ENCODE measurements around the gene CORO1A.
"Not testable (repeated sequence)": the region's sequence is repeated elsewhere in the genome, so short reads cannot be mapped to it uniquely, and the experiment has no call there.

The CORO1A gene

DNA sequence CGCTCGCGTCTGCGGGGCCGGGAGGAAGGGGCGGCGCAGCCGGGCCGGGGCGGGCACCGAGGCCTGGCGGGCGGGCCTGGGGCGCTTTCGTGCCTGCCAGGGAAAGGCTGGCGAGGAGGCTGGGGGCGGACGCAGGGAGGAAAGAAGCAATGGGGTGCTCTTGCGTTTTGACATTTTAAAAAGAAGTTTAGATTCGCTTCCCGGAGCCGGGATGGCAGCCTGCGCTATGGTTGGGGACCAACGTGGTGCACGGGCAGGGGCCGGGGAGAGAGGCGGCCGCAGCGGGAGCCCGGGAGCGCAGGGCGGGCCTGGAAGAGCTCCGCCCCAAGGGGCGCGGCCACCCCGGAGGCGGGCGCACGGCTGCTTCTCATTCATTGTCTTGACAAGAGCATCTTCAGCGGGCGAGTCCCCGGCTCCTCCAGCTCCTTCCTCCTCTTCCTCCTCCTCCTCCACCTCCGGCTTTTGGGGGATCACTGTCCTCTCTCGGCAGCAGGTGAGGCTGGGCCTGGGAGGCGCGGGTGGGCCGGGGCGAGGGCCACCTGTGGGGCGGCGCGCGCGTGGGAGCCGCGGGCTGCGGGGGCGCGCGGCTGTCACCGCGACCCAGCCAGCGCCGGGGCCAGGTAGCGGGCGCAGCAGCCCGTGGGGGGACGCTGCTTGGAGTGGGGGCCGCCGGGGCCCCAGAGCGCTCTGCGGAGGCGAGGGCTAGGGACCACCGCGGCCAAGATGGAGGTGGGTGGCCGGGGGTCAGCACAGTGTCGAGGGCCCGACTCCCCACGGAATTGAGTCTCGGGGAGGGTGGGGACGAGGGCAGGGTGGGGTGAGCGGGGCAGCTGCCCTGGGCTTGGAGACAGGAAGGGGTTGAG is at the start of gene CORO1A:
Gene CORO1A (plus strand): TSS at position 370 of the 863 bp plus-strand sequence. CDS start 1,608 bp downstream, outside the sequence.
- no peak for DNase-seq

DNA sequence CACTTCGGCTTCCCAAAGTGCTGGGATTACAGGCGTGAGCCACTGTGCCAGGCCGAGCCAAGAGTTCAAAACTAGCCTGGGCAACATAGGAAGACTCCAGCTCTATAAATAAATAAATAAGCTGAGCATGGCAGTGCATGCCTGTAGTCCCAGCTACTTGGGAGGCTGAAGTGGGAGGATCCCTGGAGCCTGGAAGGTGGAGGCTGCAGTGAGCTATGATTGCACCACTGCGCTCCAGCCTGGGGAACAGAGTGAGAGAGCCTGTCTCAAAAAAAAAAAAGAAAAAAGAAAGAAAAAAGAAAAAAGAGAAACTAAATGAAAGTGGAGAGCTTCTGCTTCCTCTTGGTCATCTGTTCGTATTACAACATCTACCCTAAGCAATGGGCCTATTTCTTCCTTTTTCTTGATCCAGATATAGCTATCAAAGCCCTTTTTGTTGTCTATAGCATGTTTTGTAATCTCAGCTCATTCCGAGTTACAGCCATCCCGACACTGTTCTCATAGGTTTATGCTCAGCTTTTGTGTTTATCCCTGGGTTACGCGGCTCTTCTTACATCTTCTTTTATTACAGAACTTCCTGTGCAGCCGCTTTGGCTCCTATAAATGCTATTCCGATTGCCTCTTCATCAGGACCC is 46.3 kb upstream of the CORO1A start:
- no peak for DNase-seq

DNA sequence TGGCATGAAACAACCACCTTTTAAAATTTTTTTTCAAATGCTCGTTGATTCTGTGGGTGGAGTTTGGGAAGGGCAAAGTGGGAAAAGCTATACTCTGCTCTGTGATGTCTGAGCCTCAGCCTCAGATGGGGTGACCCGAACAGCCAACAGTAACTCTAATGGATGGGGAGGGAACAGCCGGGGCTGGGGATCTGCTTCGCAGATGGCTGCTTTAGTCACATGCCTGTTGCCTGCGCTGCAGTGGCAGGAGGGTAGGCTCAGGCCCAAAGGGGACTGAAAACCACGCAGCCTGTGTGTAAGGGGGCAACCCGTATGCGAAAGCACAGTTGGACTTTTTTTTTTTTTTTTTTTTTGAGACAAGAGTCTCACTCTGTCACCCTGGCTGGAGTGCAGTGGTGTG is 45.5 kb upstream of the CORO1A start:
- no peak for DNase-seq

DNA sequence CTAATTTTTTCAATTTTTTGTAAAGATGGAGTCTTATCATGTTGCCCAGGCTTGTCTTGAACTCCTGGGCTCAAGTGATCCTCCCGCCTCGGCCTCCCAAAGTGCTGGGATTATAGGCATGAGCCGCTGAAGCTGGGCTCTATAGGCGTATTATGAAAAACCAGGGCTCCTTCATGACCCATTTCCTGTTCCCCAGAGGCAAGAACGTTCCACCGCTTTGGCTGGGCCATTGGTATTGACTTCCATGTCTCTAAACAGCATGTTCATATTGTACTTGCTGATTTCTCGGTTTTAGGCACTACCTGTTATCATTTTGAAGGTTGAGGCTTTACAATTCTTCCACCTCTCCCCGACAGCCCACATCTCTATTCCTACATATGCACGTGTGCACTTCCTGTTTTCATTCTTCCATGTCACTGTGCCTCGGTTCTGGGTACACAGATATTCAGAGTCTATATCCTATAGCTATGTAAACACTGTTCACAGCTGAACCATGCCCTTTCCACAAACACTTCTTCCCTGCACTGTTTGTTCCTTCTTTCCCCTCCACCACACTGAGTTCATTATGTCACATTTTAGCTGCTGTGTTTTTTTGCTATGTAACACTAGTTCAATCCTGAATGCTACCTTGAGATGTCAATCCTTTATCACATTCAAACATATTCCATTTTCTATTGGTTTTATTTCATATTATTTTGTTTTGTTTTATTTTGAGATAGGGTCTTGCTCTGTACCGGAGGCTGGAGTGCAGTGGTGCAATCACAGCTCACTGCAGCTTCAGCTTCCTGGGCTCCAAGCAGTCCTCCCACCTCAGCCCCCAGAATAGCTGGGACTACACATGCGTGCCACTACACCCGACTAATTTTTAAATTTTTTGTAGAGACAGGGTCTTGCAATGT is 43.6 kb upstream of the CORO1A start:
- no peak for DNase-seq

DNA sequence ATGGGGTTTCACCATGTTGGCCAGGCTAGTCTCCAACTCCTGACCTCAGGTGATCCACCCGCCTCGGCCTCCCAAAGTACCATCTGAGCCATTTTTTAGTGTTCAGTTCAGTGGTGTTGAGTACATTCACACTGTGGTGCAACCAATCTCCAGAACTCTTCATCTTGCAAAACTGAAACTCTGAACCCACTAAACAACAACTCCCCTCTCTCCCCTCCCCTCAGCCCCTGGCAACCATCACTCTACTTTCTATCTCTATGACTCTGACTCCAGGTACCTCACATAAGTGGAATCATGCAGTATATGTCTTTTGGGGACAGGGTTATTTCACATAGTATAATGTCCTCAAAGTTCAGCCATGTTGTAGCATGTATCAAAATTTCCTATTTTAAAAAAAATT is 41.7 kb upstream of the CORO1A start:
- no peak for DNase-seq

DNA sequence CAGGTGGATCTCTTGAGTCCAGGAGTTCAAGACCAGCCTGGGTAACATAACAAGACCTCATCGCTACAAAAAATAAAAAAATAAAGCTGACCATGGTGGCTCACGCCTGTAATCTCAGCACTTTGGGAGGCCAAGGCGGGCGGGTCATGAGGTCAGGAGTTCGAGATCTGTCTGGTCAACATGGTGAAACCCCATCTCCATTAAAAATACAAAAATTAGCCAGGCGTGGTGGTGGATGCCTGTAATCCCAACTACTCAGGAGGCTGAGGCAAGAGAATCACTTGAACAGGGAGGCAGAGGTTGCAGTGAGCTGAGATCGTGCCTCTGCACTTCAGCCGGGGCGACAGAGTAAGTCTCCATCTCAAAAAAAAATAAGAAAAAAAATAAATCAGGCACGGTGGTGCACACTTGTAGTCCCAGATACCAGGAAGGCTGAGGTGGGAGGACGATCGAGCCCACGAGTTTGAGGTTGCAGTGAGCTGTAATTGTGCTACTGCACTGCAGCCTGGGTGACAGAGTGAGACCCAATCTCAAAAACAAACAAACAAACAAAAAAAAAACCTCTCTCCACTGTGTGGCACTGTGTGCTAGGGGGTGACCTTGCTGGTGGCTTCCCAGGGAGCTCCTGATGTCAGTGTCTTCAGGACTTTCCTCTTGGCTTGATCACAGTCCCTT is 40.6 kb upstream of the CORO1A start:
- DNase-seq: no peak

DNA sequence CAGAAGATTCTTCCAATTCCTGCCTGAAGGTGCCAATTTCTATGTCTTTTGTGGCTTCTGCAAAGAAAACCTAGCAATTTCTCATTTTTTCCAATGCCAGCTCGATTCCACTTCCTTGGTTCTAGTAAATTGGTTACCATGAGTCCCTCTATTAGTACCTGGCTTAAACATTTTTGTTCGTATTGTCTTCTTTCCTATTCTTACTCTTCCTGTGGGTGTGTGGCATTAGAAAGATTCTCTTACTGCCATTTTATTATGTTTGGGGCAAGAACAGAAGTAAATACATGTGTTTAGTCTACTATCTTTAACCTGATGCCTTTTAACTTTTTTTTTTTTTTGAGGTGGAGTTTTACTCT is 40.1 kb upstream of the CORO1A start:
- DNase-seq: no peak

DNA sequence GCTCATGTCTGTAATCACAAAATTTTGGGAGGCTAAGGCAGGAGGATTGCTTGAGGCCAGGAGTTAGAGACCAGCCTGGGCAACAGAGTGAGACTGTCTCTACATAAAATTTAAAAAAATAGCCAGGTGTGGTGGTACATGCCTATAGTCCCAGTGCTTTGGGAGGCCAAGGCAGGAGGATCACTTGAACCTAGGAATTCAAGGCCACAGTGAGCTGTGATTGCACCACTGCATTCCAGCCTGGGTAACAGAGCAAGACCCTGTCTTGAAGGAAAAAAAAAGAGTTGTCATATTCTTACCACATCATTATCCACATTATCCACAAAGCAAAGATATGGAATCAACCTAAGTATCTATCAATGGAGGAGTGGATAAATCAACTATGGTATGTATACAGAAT is 39.4 kb upstream of the CORO1A start:
- DNase-seq: no peak

DNA sequence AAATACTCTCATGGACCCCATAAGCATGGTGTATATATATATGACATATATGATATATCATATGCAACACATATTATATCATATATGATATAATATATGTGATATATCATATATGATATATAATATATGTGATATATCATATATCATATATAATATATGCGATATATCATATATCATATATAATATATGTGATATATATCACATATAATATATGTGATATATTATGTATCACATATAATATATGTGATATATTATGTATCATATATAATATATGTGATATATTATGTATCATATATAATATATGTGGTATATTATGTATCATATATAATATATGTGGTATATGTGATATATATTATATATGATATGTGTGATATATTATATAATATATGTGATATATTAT is 38.5 kb upstream of the CORO1A start:
- no peak for DNase-seq

DNA sequence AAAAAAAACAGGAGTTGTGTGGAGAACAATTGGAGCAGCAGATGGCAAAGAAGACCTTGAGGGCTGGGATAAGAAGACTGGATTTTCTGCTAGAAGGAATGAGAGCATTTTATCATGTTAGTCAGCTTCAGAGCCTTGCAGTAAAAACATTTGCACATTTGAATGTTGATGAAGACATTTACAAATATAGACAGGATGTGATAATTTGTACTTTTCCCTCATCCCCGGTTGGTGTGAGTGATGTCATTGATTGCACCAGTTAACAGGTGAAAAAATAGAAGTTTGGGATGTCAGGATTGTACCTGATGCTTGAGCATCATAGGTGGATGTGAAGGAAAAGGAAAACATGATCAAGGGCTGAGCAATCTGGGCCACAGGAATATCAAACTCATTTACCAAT is 37.7 kb upstream of the CORO1A start:
- DNase-seq: no peak

DNA sequence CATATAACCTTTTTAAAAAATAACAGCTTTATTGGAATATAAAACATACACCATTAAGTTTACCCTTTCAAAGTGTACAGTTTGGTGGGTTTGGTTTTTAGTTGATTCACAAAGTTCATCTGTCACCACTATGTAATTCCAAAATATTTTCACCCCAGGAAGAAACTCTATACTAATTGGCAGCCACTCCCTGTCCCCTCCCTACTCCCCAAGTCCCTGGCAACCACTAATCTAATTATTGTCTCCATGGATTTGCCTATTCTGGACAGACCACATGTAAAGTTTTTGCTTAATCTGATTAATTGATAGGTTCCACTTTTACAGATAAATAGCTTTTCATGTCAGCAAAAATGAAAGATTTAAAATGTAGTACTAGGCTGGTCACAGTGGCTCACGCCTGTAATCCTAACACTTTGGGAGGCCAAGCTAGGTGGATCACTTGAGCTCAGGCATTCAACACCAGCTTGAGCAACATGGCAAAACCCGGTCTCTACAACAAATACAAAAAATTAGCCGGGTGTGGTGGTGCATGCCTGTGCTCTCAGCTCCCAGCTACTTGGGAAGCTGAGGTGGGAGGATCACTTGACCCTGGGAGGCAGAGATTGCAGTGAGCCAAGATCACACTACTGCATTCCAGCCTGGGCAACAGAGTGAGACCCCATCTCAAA is 35.4 kb upstream of the CORO1A start:
- DNase-seq: no peak

DNA sequence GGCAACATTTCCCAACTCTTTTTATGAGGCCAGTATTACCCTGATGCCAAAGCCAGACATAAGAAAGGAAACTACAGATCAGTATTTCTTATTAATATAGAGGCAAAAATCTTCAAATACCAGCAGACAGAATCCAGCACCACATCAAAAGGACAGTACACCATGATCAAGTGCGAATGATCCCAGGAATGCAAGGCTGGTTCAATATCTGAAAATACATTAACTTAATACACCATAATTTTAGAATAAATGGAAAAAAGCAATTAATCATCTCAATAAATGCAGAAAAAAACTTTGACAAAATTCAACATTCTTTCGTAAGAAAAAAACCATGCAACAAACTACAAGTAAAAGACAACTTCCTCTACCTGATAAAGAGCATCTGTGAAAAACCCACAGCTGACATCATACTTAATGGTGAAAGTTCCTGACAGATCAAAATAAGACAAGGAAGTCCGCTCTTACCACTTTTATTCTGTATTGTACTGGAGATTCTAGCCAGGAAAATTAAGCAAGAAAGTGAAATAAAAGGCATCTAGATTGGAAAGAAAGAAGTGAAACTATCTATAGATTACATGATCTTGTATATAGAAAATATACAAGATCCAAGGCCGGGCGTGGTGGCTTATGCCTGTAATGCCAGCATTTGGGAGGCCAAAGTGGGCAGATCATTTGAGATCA is 34.0 kb upstream of the CORO1A start:
- no peak for DNase-seq

DNA sequence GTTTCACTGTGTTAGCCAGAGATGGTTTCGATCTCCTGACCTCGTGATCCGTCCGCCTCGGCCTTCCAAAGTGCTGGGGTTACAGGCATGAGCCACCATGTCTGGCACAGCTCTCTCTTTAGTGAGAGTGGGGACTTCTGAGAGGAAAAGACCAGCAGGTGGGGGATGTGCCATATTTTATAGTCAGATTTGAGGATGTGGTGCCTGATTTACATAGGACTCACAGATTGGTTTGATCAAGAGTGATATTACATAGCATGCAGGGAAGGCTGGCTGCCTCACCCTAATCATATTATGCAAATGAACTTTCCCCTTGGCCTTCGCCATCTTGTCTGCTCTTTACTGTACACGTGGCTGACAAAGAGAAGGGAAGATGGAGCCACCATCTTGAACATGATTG is 32.3 kb upstream of the CORO1A start:
- DNase-seq: no peak

DNA sequence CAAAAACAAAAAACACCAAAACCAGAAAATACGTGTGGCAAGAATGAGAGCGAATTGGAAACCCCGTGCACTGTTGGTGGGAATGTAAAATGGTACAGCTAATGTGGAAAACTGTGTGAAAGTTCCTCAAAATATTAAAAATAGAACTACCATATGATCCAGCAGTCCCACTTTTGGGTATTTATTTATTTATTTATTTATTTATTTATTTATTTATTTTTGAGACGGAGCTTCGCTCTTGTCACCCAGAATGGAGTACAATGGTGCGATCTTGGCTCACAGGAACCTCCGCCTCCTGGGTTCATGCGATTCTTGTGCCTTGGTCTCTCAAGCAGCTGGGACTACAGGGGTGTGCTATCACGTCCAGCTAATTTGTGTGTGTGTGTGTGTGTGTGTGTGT is 30.9 kb upstream of the CORO1A start:
- DNase-seq: no peak

DNA sequence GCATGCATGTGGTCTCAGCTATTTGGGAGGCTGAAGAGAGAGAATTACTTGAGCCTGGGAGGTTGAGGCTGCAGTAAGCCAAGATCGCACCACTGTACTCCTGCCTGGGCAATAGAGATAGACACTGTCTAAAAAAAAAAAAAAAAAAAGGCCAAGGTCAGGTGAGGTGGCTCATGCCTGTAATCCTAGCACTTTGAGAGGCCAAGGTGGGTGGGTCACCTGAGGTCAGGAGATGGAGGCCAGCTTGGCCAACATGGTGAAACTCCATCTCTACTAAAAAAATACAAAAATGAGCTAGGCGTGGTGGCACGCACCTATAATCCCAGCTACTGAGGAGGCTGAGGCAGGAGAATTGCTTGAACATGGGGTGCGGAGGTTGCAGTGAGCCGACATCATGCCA is 28.2 kb upstream of the CORO1A start:
- DNase-seq: no peak

DNA sequence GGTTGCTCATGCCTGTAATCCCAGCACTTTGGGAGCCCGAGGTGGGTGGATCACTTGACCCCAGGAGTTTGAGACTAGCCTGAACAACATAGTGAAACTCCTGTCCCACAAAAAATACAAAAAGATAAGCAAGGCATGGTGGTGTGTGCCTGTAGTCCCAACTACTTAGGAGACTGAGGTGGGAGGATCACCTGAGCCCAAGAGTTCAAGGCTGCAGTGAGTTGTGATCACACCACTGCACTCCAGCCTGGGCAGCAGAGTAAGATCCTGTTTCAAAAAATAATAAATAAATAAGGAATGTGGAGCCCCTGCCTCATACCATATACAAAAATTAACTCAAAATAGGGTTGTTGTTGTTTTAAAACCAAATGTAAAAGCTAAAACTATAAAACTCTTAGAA is 26.2 kb upstream of the CORO1A start:
- DNase-seq: no peak

DNA sequence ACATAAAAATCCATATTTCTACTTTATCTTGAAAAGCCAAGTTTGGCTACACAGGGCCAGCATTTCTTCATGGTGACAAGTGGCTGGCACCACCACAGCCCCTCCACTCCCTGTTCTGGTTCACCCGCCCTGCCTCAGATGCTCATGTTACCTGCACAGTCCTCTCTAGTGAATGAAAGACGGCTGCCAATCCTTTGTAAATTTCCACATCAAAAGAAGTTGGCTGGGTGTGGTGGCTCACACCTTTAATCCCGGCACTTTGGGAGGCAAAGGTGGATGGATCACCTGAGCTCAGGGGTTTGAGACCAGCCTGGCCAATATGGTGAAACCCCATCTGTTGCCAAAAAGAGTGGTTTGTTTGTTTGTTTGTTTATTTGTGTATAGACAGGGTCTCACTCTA is 19.9 kb upstream of the CORO1A start:
- DNase-seq: no peak

DNA sequence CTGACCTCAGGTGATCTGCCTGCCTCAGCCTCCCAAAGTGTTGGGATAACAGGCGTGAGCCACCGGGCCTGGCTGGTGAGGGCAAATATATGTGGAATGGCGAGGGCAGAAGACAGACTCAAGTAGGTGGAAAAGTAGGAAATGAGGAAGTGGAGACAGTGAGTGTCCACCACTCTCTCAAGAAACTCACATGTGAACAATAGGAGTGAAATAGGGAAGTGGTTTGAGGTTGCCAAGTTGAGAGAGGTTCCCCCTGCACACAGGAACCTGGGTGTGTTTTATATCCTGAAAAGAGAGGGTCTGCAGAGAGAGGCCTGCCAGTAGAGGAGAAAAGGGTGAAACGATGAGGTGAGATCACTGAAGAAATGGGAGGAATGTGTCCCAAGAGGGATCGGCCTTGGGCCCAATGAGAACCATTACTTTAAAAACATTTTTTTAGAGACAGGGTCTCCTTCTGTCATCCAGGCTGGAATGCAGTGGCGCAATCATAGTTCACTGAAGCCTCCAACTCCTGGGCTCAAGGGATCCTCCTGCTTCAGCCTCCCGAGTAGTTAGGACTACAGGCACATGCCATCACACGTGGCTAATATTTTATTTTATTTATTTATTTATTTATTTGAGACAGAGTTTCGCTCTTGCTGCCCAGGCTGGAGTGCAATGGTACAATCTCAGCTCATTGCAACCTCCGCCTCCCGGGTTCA is 17.1 kb upstream of the CORO1A start:
- DNase-seq: no peak

DNA sequence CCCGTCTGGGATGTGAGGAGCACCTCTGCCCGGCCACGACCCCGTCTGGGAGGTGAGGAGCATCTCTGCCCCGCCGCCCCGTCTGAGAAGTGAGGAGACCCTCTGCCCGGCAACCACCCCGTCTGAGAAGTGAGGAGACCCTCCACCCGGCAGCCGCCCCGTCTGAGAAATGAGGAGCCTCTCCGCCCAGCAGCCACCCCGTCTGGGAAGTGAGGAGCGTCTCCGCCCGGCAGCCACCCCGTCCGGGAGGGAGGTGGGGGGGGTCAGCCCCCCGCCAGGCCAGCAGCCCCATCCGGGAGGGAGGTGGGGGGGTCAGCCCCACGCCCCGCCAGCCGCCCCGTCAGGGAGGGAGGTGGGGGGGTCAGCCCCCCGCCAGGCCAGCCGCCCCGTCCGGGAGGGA is 14.7 kb upstream of the CORO1A start:
- DNase-seq: not testable (repeated sequence)

DNA sequence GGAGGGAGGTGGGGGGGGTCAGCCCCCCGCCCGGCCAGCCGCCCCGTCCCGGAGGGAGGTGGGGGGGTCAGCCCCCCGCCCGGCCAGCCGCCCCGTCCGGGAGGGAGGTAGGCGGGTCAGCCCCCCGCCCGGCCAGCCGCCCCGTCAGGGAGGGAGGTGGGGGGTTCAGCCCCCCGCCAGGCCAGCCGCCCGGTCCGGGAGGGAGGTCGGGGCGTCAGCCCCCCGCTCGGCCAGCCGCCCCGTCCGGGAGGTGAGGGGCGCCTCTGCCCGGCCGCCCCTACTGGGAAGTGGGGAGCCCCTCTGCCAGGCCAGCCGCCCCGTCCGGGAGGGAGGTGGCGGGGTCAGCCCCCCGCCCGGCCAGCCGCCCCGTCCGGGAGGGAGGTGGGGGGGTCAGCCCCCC is 14.0 kb upstream of the CORO1A start:
- DNase-seq: not testable (repeated sequence)

DNA sequence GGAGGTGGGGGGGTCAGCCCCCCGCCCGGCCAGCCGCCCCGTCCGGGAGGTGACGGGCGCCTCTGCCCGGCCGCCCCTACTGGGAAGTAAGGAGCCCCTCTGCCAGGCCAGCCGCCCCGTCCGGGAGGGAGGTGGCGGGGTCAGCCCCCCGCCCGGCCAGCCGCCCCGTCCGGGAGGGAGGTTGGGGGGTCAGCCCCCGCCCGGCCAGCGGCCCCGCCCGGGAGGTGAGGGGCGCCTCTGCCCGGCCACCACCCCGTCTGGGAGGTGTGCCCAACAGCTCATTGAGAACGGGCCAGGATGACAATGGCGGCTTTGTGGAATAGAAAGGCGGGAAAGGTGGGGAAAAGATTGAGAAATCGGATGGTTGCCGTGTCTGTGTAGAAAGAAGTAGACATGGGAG is 13.3 kb upstream of the CORO1A start:
- not testable (repeated sequence) for DNase-seq

Data from NCI-H1048 (cell line).